CD14-positive monocyte (primary cell): ENCODE data around the gene SLC1A2. TPM values are rescaled to one million over a fixed set of nuclear protein-coding genes. Genes with fewer than 3 reads are reported as not detected.

Source experiments
- DNase-seq, 3 donors: peaks; one replicate each; pipeline ENCODE4 v3.0.0-alpha.2; 2011 to 2022
- H2AFZ ChIP-seq: 2 replicates; pipeline ENCODE4 v1.6.0; 2012; ENCODE audit warnings: mild to moderate bottlenecking, low read depth, low read length, inconsistent platforms; ENCODE audit not compliant: insufficient read depth, poor library complexity, severe bottlenecking
- H3K27ac ChIP-seq, 2 donors: 1 replicate in 1 of 2; 2 replicates in 1 of 2; pipeline ENCODE4 v1.5.1; 2012 to 2013; ENCODE audit warnings: low read length in 2 of 2, control low read depth in 1 of 2, inconsistent platforms in 1 of 2, low read depth in 1 of 2, mild to moderate bottlenecking in 1 of 2
- H3K27me3 ChIP-seq, 2 donors: one replicate each; pipeline versions ENCODE4 v1.6.0 to v1.6.1; 2011 to 2013; ENCODE audit warnings: low read length in 2 of 2; ENCODE audit not compliant: control insufficient read depth in 2 of 2, insufficient read depth in 2 of 2
- H3K36me3 ChIP-seq, 2 donors: replicated peaks in 1 of 2; 1 replicate in 1 of 2; 2 replicates in 1 of 2; pipeline versions ENCODE4 v1.5.1 to v1.6.1; 2012 to 2013; ENCODE audit warnings: low read length in 2 of 2, control low read depth in 1 of 2, inconsistent platforms in 1 of 2, mild to moderate bottlenecking in 1 of 2; ENCODE audit not compliant: insufficient read depth in 2 of 2, control insufficient read depth in 1 of 2
- H3K4me1 ChIP-seq, 2 donors: 1 replicate in 1 of 2; 2 replicates in 1 of 2; pipeline versions ENCODE4 v1.5.1 to v1.6.1; 2012 to 2013; ENCODE audit warnings: low read length in 2 of 2, control low read depth in 1 of 2, inconsistent platforms in 1 of 2, mild to moderate bottlenecking in 1 of 2, moderate library complexity in 1 of 2; ENCODE audit not compliant: insufficient read depth in 2 of 2, control insufficient read depth in 1 of 2
- H3K4me2 ChIP-seq: replicated peaks from 2 replicates; pipeline ENCODE3; 2012; ENCODE audit warnings: low read length, moderate library complexity, mild to moderate bottlenecking; ENCODE audit not compliant: poor library complexity, severe bottlenecking; ENCODE audit errors: extremely low read depth
- H3K4me3 ChIP-seq, 3 experiments: fragments of 200-600 bp in 1 of 3; sonication (generic) in 1 of 3; replicated peaks in 1 of 3; 1 replicate in 2 of 3; 2 replicates in 1 of 3; pipeline ENCODE4 v1.5.1; 2011 to 2013; ENCODE audit warnings: low read length in 3 of 3, mild to moderate bottlenecking in 3 of 3, control low read depth in 2 of 3, low read depth in 2 of 3, inconsistent platforms in 1 of 3, moderate library complexity in 1 of 3
- H3K79me2 ChIP-seq: 2 replicates; pipeline ENCODE4 v1.6.0; 2012; ENCODE audit warnings: mild to moderate bottlenecking, control low read depth, inconsistent platforms, low read length, moderate library complexity; ENCODE audit not compliant: insufficient read depth
- H3K9ac ChIP-seq: 2 replicates; pipeline ENCODE4 v1.6.0; 2017; ENCODE audit warnings: low read length, mild to moderate bottlenecking; ENCODE audit not compliant: insufficient read depth, poor library complexity, severe bottlenecking
- H3K9me3 ChIP-seq, 2 donors: replicated peaks in 1 of 2; 1 replicate in 1 of 2; 2 replicates in 1 of 2; pipeline versions ENCODE4 v1.5.1 to v1.6.1; 2012 to 2013; ENCODE audit warnings: low read length in 2 of 2, control low read depth in 1 of 2; ENCODE audit not compliant: control insufficient read depth in 1 of 2, insufficient read depth in 1 of 2
- H4K20me1 ChIP-seq: 2 replicates; pipeline ENCODE4 v1.6.0; 2012; ENCODE audit warnings: mild to moderate bottlenecking, low read length, control low read depth, moderate library complexity; ENCODE audit not compliant: insufficient read depth
- H3K27ac Mint-ChIP-seq, 7 donors: one replicate each; pipeline ENCODE4 v1.8.0; 2020; ENCODE audit warnings: mild to moderate bottlenecking in 7 of 7, mixed read lengths in 7 of 7, moderate library complexity in 6 of 7, inconsistent platforms in 2 of 7
- H3K27me3 Mint-ChIP-seq, 3 donors: one replicate each; pipeline ENCODE4 v1.8.0; 2021 to 2022; ENCODE audit warnings: low read depth in 3 of 3, mild to moderate bottlenecking in 3 of 3, mixed read lengths in 3 of 3, moderate library complexity in 3 of 3, inconsistent platforms in 1 of 3
- H3K36me3 Mint-ChIP-seq, 2 donors: one replicate each; pipeline ENCODE4 v1.8.0; 2020; ENCODE audit warnings: mixed read lengths in 2 of 2, inconsistent platforms in 1 of 2, mild to moderate bottlenecking in 1 of 2
- H3K4me1 Mint-ChIP-seq: one replicate; pipeline ENCODE4 v1.8.0; 2020; ENCODE audit warnings: mild to moderate bottlenecking, mixed read lengths
- H3K4me3 Mint-ChIP-seq, 2 donors: one replicate each; pipeline ENCODE4 v1.8.0; 2020; ENCODE audit warnings: mild to moderate bottlenecking in 2 of 2, mixed read lengths in 2 of 2, moderate library complexity in 1 of 2
- H3K9me3 Mint-ChIP-seq, 7 donors: one replicate each; pipeline ENCODE4 v1.8.0; 2020 to 2022; ENCODE audit warnings: mixed read lengths in 7 of 7, mild to moderate bottlenecking in 6 of 7, moderate library complexity in 6 of 7, inconsistent platforms in 2 of 7
- CTCF ChIP-seq: fragments of 200-600 bp; IDR thresholded peaks from one replicate; pipeline ENCODE4 v1.8.0; 2022; ENCODE audit warnings: antibody characterized with exemption, mild to moderate bottlenecking
- WGBS: methylation state at CpG from one replicate; pipeline ENCODE4 v1.1.5; 2013; ENCODE audit warnings: missing lambda C conversion rate; ENCODE audit not compliant: insufficient coverage; 5-methylcytosine and 5-hydroxymethylcytosine counted together
- intact Hi-C, 2 donors: fragments of 100-400 bp; cut with micrococcal nuclease; formaldehyde crosslinking; loops; one replicate each; pipeline versions ENCODE4 v1.15.0 to v1.15.1; 2023
- polyA plus RNA-seq, 3 donors: library from polyadenylated mRNA; depleted of rRNA in 1 of 3; unstranded in 2 of 3; stranded (reverse) in 1 of 3; fragments of 300-500 nt in 2 of 3; fragments of >200 nt in 1 of 3; fragmentation: Illumina TruSeq in 2 of 3; gene quantifications; 1 replicate in 2 of 3; 2 replicates in 1 of 3; pipeline ENCODE4 v1.2.3, GENCODE V29; 2012 to 2021

SLC1A2 gene
- polyA plus RNA-seq, 3 donors, result 0.07 TPM; not detected in 2

- H3K4me2 ChIP-seq, result no peak overlapping the region
- Mint-ChIP-seq H3K27me3 (peaks cover 0 to 2% (median 0%) of the 10 kb centered on the region in 3 donors), H3K4me1 (peaks cover 5% of the 10 kb centered on the region), H3K4me3 (no peak overlapping the region), H3K9me3 (no peaks in the 10 kb centered on the region), H3K27ac (no peak overlapping the region), H3K36me3 (no peaks in the 10 kb centered on the region)
- no peak for DNase-seq
- TF ChIP-seq CTCF, result no peak
- 90% methylated on average over 2 of the region's 5 CpGs for WGBS
- no peak overlapping the region for H2AFZ ChIP-seq
- no peaks in the 10 kb centered on the region for H3K79me2 ChIP-seq
- no peaks in the 10 kb centered on the region for H3K27me3 ChIP-seq
- H3K36me3 ChIP-seq, result no peaks in the 10 kb centered on the region
- H3K4me1 ChIP-seq, result no peaks in the 10 kb centered on the region
- H3K9me3 ChIP-seq, result no peaks in the 10 kb centered on the region
- intact Hi-C loops, result no loop called here
- no peaks in the 10 kb centered on the region for H4K20me1 ChIP-seq
- H3K4me3 ChIP-seq, result no peak overlapping the region
- no peak overlapping the region for H3K27ac ChIP-seq
- H3K9ac ChIP-seq, result no peak overlapping the region
These were observed 64.1 kb downstream of the SLC1A2 start for GRCh38 chr11:35355102-35355749.

DNA sequence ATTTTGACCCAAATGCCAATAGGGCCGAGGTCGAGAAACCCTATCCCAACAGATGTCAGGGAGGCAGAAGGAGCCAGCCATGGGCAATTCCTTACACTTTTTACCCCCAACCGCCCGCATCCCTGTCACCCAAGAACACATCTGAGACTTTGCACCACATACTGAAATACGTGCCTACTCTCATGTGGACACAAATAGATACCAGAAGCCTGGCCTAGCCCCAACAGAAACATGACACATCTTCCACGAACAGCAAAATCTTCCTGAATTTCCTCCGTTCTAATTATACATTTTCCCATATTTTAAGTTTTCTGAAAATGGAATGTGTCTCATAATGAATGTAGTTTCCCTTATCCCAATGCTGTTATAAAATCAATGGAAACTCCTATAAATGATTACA, 64.7 kb downstream of the SLC1A2 start:
- Mint-ChIP-seq H3K4me3 (no peak overlapping the region), H3K27ac (no peak overlapping the region), H3K4me1 (peaks cover 7% of the 10 kb centered on the region), H3K27me3 (peaks cover 0 to 2% (median 0%) of the 10 kb centered on the region in 3 donors), H3K9me3 (no peaks in the 10 kb centered on the region), H3K36me3 (no peaks in the 10 kb centered on the region)
- Histone ChIP-seq H3K79me2 (no peaks in the 10 kb centered on the region), H2AFZ (no peak overlapping the region), H3K27ac (no peak overlapping the region), H3K36me3 (no peaks in the 10 kb centered on the region), H4K20me1 (no peaks in the 10 kb centered on the region), H3K9me3 (no peaks in the 10 kb centered on the region), H3K4me1 (peaks cover 1 to 3% of the 10 kb centered on the region in 2 donors), H3K4me3 (no peak overlapping the region), H3K9ac (no peak overlapping the region), H3K27me3 (no peaks in the 10 kb centered on the region), H3K4me2 (no peak overlapping the region)
- intact Hi-C loops, result loop anchor here in 1 of 2 donors (5.0 kb wide), 1 partner anchor 37 kb away; no protein-coding TSS in a partner anchor
- 98% methylated on average over 5 of the region's 7 CpGs for WGBS
- TF ChIP-seq CTCF, result no peak
- DNase-seq, result no peak
